Upper lobe of right lung (tissue), 1 donor: ENCODE data around the gene IL36B. TPM values are rescaled to one million over a fixed set of nuclear protein-coding genes. Genes with fewer than 3 reads are reported as not detected.

Experiments
- ATAC-seq: fragments of 200-7000 bp; cut with Tn5 transposase; one replicate; pipeline ENCODE4 v1.9.1; 2020; ENCODE audit warnings: mild to moderate bottlenecking, moderate library complexity
- DNase-seq: peaks from one replicate; pipeline ENCODE4 v3.0.0-alpha.2; 2020
- H3K27ac ChIP-seq: fragments of 200-600 bp; one replicate; pipeline ENCODE4 v1.8.0; 2022
- H3K27me3 ChIP-seq: fragments of 200-600 bp; one replicate; pipeline ENCODE4 v1.8.0; 2022; ENCODE audit warnings: mild to moderate bottlenecking
- H3K36me3 ChIP-seq: fragments of 200-600 bp; one replicate; pipeline ENCODE4 v1.8.0; 2022
- H3K4me1 ChIP-seq: fragments of 200-600 bp; one replicate; pipeline ENCODE4 v1.8.0; 2022
- H3K4me3 ChIP-seq: fragments of 200-600 bp; one replicate; pipeline ENCODE4 v1.8.0; 2022; ENCODE audit warnings: mild to moderate bottlenecking
- H3K9me3 ChIP-seq: fragments of 200-600 bp; one replicate; pipeline ENCODE4 v1.8.0; 2022
- CTCF ChIP-seq: fragments of 200-600 bp; IDR thresholded peaks from one replicate; pipeline ENCODE4 v1.8.0; 2022; ENCODE audit warnings: antibody characterized with exemption
- intact Hi-C: fragments of 100-400 bp; cut with DNase I; formaldehyde crosslinking; loops from one replicate; pipeline ENCODE4 v1.11.0; 2022
- total RNA-seq: library from RNA; stranded (reverse); fragmentation: NEBNext Ultra II Directional; extraction: Animal tissue kit (Norgen Biotek cat#: 25700); gene quantifications from one replicate; pipeline ENCODE4 v1.2.1, GENCODE V29; 2021
- donor health status: DM: no; HTN: yes; CAD: no; lungs with severe emphysema.

IL36B gene
- total RNA-seq, 1 donor from 2014 or later: not detected

GRCh38 chr2:113025737-113026136 is 26.9 kb downstream of the IL36B start:
- no peaks in the 10 kb centered on the region for H3K9me3 ChIP-seq
- peak; percentile 72 for ATAC-seq
- TF ChIP-seq CTCF: no peak
- peaks cover 4% of the 10 kb centered on the region for H3K27me3 ChIP-seq
- H3K27ac ChIP-seq: no peak overlapping the region
- no peak overlapping the region for H3K4me3 ChIP-seq
- DNase-seq: no peak
- H3K36me3 ChIP-seq: no peaks in the 10 kb centered on the region
- intact Hi-C loops: no loop called here
- H3K4me1 ChIP-seq: no peaks in the 10 kb centered on the region

- no peak for DNase-seq
- Histone ChIP-seq H3K4me3 (no peak overlapping the region), H3K36me3 (no peaks in the 10 kb centered on the region), H3K9me3 (no peaks in the 10 kb centered on the region), H3K27ac (no peak overlapping the region), H3K4me1 (no peaks in the 10 kb centered on the region), H3K27me3 (peaks cover 4% of the 10 kb centered on the region)
- no peak for TF ChIP-seq CTCF
- intact Hi-C loops: no loop called here
- no peak for ATAC-seq
These were observed 27.9 kb downstream of the IL36B start for GRCh38 chr2:113024764-113025163.

- DNase-seq: no peak
- H3K4me3 ChIP-seq: no peak overlapping the region
- no peak for ATAC-seq
- peaks cover 4% of the 10 kb centered on the region for H3K27me3 ChIP-seq
- TF ChIP-seq CTCF: no peak
- no peaks in the 10 kb centered on the region for H3K9me3 ChIP-seq
- intact Hi-C loops: no loop called here
- H3K4me1 ChIP-seq: no peaks in the 10 kb centered on the region
- H3K36me3 ChIP-seq: no peaks in the 10 kb centered on the region
- no peak overlapping the region for H3K27ac ChIP-seq
These were observed 31.4 kb downstream of the IL36B start for GRCh38 chr2:113021312-113021711.

- Histone ChIP-seq H3K9me3 (no peaks in the 10 kb centered on the region), H3K27ac (no peak overlapping the region), H3K27me3 (peaks cover 18% of the 10 kb centered on the region), H3K36me3 (no peaks in the 10 kb centered on the region), H3K4me3 (no peak overlapping the region), H3K4me1 (no peaks in the 10 kb centered on the region)
- TF ChIP-seq CTCF: no peak
- DNase-seq (no peak), ATAC-seq (no peak)
- intact Hi-C loops: no loop called here
These were observed 34.2 kb downstream of the IL36B start for GRCh38 chr2:113018509-113018908.

- TF ChIP-seq CTCF: no peak
- ATAC-seq (no peak), DNase-seq (no peak)
- intact Hi-C loops: no loop called here
- Histone ChIP-seq H3K4me1 (no peaks in the 10 kb centered on the region), H3K27me3 (peaks cover 14% of the 10 kb centered on the region), H3K27ac (no peak overlapping the region), H3K36me3 (no peaks in the 10 kb centered on the region), H3K9me3 (no peaks in the 10 kb centered on the region), H3K4me3 (no peak overlapping the region)
These were observed 37.0 kb downstream of the IL36B start for GRCh38 chr2:113015655-113016054.

GRCh38 chr2:113015042-113015441 is 37.6 kb downstream of the IL36B start:
- TF ChIP-seq CTCF: no peak
- H3K36me3 ChIP-seq: no peaks in the 10 kb centered on the region
- H3K27me3 ChIP-seq: peaks cover 14% of the 10 kb centered on the region
- intact Hi-C loops: no loop called here
- no peaks in the 10 kb centered on the region for H3K4me1 ChIP-seq
- ATAC-seq (no peak), DNase-seq (no peak)
- no peak overlapping the region for H3K27ac ChIP-seq
- no peak overlapping the region for H3K4me3 ChIP-seq
- H3K9me3 ChIP-seq: no peaks in the 10 kb centered on the region
